Right lung (tissue), 5 donors: ENCODE measurements around the gene AICDA. TPM values are rescaled to one million over a fixed set of nuclear protein-coding genes. Genes with fewer than 3 reads are reported as not detected.
"Not testable (repeated sequence)": the region's sequence is repeated elsewhere in the genome, so short reads cannot be mapped to it uniquely, and the experiment has no call there.

ENCODE experiments used
- DNase-seq, 2 donors: peaks; one replicate each; pipeline ENCODE4 v3.0.0-alpha.2; 2013
- polyA plus RNA-seq, 5 donors: library from polyadenylated mRNA; unstranded; fragments of 120-200 nt; gene quantifications; one replicate each; pipeline versions ENCODE4 v1.2.1 to v1.2.3, GENCODE V29; 2013; ENCODE audit warnings: inconsistent platforms in 1 of 5, low replicate concordance in 1 of 5; ENCODE audit not compliant: insufficient read length in 5 of 5, insufficient read depth in 1 of 5

AICDA gene
- polyA plus RNA-seq, 5 donors, result 0.09 to 0.15 TPM; not detected in 3

GRCh38 chr12:8613881-8614280 lies 1.2 kb upstream of the AICDA start:
- DNase-seq, result not testable (repeated sequence)

- DNase-seq, result peak; percentile 11 to 19
Observed at GRCh38 chr12:8609061-8609570, 3.5 kb downstream of the AICDA start.

- DNase-seq, result no peak
Observed at GRCh38 chr12:8606890-8607289, 5.8 kb downstream of the AICDA start.

GRCh38 chr12:8605057-8605456 lies 7.6 kb downstream of the AICDA start:
- no peak for DNase-seq

- DNase-seq, result no peak
Observed at GRCh38 chr12:8603856-8604255, 8.8 kb downstream of the AICDA start.

GRCh38 chr12:8603286-8603685 lies 9.4 kb downstream of the AICDA start:
- no peak for DNase-seq

- DNase-seq, result no peak
Observed at GRCh38 chr12:8596561-8596960, 16.1 kb downstream of the AICDA start.

GRCh38 chr12:8594072-8594471 lies 18.6 kb downstream of the AICDA start:
- no peak for DNase-seq

- DNase-seq, result no peak
Observed at GRCh38 chr12:8593246-8593645, 19.4 kb downstream of the AICDA start.

GRCh38 chr12:8590842-8591545 lies 21.7 kb downstream of the AICDA start:
- no peak for DNase-seq

- DNase-seq, result no peak
Observed at GRCh38 chr12:8589679-8590078, 23.0 kb downstream of the AICDA start.

GRCh38 chr12:8584478-8584877 lies 28.2 kb downstream of the AICDA start:
- DNase-seq, result not testable (repeated sequence)

GRCh38 chr12:8584004-8584403 lies 28.7 kb downstream of the AICDA start:
- DNase-seq, result no peak

- DNase-seq, result no peak
Observed at GRCh38 chr12:8581098-8581784, 31.4 kb downstream of the AICDA start.

GRCh38 chr12:8577879-8578278 lies 34.8 kb downstream of the AICDA start:
- no peak for DNase-seq

- DNase-seq, result no peak
Observed at GRCh38 chr12:8572507-8572906, 40.2 kb downstream of the AICDA start.

- no peak for DNase-seq
Observed at GRCh38 chr12:8566525-8566924, 46.1 kb downstream of the AICDA start.

- DNase-seq, result not testable (repeated sequence)
Observed at GRCh38 chr12:8566052-8566451, 46.6 kb downstream of the AICDA start.

GRCh38 chr12:8564656-8565055 lies 48.0 kb downstream of the AICDA start:
- DNase-seq, result no peak

- DNase-seq, result no peak
Observed at GRCh38 chr12:8563356-8563755, 49.3 kb downstream of the AICDA start.

GRCh38 chr12:8562310-8562709 lies 50.3 kb downstream of the AICDA start:
- DNase-seq, result no peak

- DNase-seq, result no peak
Observed at GRCh38 chr12:8561011-8561410, 51.6 kb downstream of the AICDA start.

GRCh38 chr12:8559676-8560075 lies 53.0 kb downstream of the AICDA start:
- DNase-seq, result no peak
